Neutrophil (primary cell): ENCODE data around the gene MEN1.

Experiments used
- H3K27ac ChIP-seq: fragments of 200-600 bp; sonication (generic); 2 replicates; pipeline ENCODE4 v1.5.1; 2016; ENCODE audit warnings: mild to moderate bottlenecking, moderate library complexity
- H3K27me3 ChIP-seq: fragments of 200-600 bp; sonication (generic); 2 replicates; pipeline ENCODE4 v1.6.0; 2016; ENCODE audit warnings: mild to moderate bottlenecking
- H3K36me3 ChIP-seq: fragments of 200-600 bp; sonication (generic); 2 replicates; pipeline ENCODE4 v1.5.1; 2017
- H3K4me1 ChIP-seq, 2 experiments: fragments of 200-600 bp in 1 of 2; sonication (generic) in 1 of 2; 1 replicate in 1 of 2; 2 replicates in 1 of 2; pipeline versions ENCODE4 v1.5.1 to v1.6.1; 2013 to 2016; ENCODE audit warnings: low read depth in 1 of 2, low read length in 1 of 2, mild to moderate bottlenecking in 1 of 2, moderate library complexity in 1 of 2; ENCODE audit not compliant: control insufficient read depth in 1 of 2, insufficient read depth in 1 of 2
- H3K4me3 ChIP-seq, 2 experiments: fragments of 200-600 bp in 1 of 2; sonication (generic) in 1 of 2; 1 replicate in 1 of 2; 2 replicates in 1 of 2; pipeline ENCODE4 v1.5.1; 2013 to 2016; ENCODE audit warnings: low read depth in 1 of 2, low read length in 1 of 2, mild to moderate bottlenecking in 1 of 2, moderate library complexity in 1 of 2
- H3K9me3 ChIP-seq: fragments of 200-600 bp; sonication (generic); 2 replicates; pipeline ENCODE4 v1.5.1; 2016
- CTCF ChIP-seq: fragments of 200-600 bp; sonication (generic); IDR thresholded peaks from 2 replicates; pipeline ENCODE4 v1.5.1; 2016; ENCODE audit warnings: antibody characterized with exemption

The MEN1 gene

GRCh38 chr11:64834723-64835615 is 24.6 kb upstream of the MEN1 start:
- Histone ChIP-seq H3K27ac (no peak overlapping the region), H3K4me1 (no peaks in the 10 kb centered on the region), H3K4me3 (no peak overlapping the region), H3K27me3 (no peaks in the 10 kb centered on the region), H3K9me3 (no peaks in the 10 kb centered on the region), H3K36me3 (no peaks in the 10 kb centered on the region)
- TF ChIP-seq CTCF = no peak

- Histone ChIP-seq H3K4me3 (no peak overlapping the region), H3K36me3 (no peaks in the 10 kb centered on the region), H3K9me3 (no peaks in the 10 kb centered on the region), H3K27me3 (no peaks in the 10 kb centered on the region), H3K4me1 (no peaks in the 10 kb centered on the region), H3K27ac (no peak overlapping the region)
- TF ChIP-seq CTCF = no peak
Measured at GRCh38 chr11:64834031-64834722, 23.8 kb upstream of the MEN1 start.

DNA sequence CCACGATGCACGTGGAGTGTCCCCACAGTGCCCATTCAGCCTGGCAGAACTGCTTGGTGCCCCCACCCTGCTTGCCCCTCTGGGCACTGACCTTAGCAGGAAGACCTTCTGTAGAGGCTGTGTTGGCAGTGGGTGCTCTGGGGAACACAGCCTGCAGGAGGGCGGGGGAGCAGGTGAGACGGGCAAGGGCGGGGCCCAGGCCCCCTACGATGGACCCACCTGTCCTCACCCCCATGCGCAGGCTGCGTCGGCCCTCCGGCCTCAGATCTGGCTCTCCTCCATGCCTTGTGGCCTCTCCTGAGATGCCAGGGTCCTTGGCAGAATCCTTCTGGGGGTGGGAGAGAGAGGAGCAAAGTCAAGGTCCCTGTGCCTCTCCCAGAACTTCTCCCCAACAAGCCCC is 23.2 kb upstream of the MEN1 start:
- H3K4me1 ChIP-seq = no peaks in the 10 kb centered on the region
- no peaks in the 10 kb centered on the region for H3K9me3 ChIP-seq
- no peak overlapping the region for H3K4me3 ChIP-seq
- H3K27me3 ChIP-seq = no peaks in the 10 kb centered on the region
- no peak overlapping the region for H3K27ac ChIP-seq
- TF ChIP-seq CTCF = no peak
- no peaks in the 10 kb centered on the region for H3K36me3 ChIP-seq

GRCh38 chr11:64833198-64833502 is 22.8 kb upstream of the MEN1 start:
- Histone ChIP-seq H3K27ac (no peak overlapping the region), H3K9me3 (no peaks in the 10 kb centered on the region), H3K4me1 (no peaks in the 10 kb centered on the region), H3K4me3 (no peak overlapping the region), H3K27me3 (no peaks in the 10 kb centered on the region), H3K36me3 (no peaks in the 10 kb centered on the region)
- TF ChIP-seq CTCF = no peak

DNA sequence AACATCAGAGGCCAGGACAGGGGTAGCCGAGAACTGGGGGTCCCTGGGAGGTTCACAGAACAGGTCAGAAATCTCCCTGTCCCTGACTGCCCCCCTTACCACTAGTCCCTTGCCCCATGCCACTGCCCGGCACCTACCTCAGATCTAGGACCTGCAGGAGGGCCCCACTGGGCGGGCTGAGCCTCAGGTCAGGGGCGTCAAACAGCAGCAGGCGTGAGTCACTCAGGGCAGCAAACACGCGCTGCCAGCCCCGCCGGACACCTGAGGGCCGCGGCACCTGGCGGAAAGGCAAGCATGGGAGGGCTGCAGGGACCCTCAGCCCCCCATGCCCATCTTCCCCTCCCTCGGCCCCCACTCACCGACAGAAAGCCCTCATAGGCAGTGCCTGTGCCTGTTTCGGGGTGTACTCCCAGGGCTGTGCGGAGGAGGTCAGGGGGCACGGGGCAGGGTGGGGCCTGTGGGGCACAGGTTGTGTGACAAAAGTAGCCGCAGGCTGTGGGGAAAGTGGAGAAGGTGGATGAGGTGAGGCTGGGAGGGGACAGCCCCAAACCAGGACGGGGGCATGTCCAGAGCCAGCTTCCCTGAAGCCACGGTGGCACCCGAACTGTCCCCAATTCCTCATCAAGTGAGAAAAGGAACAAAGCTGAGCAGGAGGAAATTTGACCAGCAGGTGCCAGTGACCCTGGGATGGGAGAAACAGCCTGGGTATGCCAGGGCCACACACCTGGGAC is 22.3 kb upstream of the MEN1 start:
- Histone ChIP-seq H3K9me3 (no peaks in the 10 kb centered on the region), H3K36me3 (no peaks in the 10 kb centered on the region), H3K4me3 (no peak overlapping the region), H3K27ac (no peak overlapping the region), H3K27me3 (no peaks in the 10 kb centered on the region), H3K4me1 (no peaks in the 10 kb centered on the region)
- TF ChIP-seq CTCF = no peak
